HUDEP-2 (cell line): Measurements from ENCODE around the gene ZNF431.
"Not testable (repeated sequence)": the region's sequence is repeated elsewhere in the genome, so short reads cannot be mapped to it uniquely, and the experiment has no call there.

Experiments used
- DNase-seq, 76 experiments: peaks; one replicate each; lab custom pipeline; 2025; ENCODE audit not compliant: unreplicated experiment in 76 of 76; lab: John Stamatoyannopoulos, UW

ZNF431 gene

DNA sequence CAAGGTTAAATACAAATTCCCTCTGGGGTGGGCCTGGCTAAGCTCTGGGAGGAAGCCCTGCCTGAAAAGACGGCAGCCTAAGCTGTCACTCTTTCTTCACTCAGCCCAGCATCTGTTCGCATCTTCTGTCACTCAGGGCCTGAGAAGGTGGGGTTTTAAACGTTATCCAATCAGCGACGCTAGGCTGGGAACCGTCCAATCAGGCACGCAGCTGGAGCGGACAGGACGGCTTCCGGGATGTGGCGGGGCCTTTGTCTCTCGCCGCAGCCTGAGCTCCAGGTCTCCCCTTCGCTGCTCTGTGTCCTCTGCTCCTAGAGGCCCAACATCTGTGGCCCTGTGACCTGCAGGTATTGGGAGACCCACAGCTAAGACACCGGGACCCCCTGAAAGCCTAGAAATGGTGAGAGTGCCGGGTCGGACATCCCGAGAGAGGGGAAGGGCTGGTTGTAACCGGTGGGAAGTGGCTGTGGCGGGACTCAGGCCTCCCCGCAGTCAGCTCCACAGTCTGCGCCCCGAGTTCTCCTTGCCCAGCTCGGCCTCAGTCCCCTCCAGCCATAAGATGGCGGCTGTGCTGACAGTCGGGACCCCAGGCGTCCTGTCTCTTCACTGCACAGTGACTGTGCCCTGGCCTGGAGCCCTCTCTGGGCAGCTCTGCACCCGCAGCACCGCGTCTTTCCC is at the start of gene ZNF431:
Gene ZNF431 (plus strand): TSS at position 254 of the 678 bp plus-strand sequence. CDS start 144 bp downstream, at position 398.
- DNase-seq = peak; percentile 8 to 94 (median 67)

DNA sequence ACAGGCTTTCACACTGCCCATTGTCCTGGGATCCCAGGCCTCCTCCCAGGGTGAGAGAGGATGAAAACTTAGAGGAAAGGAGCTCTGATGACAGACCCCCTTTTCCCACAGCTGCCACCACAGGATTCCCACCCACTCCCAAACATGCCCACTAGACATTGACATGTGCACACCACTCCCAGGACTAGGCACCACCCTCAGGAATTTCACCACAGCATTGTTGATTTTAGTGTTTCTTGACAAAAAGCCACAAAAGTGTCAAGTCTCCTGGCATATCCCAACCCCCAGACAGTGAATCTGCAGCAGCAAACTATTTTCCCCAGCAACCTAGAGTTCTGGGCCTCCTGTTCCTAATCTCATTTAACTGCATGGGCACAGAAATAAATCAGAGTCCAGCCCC is 49.7 kb upstream of the ZNF431 start:
- no peak for DNase-seq

DNA sequence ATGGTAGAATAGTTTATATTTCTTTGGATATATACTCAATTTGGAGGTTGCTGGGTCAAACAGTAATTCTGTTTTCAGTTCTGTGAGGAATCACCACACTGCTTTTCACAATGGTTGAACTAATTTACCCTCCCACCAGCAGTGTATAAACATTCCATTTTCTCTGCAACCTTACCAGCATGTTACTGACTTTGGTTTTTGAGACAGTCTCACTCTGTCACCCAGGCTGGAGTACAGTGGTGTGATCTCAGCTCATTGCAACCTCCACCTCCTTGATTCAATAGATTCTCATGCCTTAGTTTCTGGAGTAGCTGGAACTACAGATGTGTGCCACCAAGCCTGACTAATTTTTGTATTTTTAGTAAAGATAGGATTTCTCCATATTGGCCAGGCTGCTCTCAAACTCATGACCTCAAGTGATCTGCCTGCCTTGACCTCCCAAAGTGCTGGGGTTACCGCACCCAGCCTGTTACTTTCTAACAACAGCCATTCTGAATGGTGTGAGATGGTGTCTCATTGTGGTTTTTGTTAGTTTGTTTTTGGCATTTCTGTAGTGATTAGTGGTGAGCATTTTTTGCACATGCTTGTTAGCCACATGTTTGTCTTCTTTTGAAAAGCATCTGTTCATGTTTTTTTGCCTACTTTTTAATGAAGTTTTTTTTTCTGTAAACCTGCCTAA is 47.4 kb upstream of the ZNF431 start:
- no peak for DNase-seq

DNA sequence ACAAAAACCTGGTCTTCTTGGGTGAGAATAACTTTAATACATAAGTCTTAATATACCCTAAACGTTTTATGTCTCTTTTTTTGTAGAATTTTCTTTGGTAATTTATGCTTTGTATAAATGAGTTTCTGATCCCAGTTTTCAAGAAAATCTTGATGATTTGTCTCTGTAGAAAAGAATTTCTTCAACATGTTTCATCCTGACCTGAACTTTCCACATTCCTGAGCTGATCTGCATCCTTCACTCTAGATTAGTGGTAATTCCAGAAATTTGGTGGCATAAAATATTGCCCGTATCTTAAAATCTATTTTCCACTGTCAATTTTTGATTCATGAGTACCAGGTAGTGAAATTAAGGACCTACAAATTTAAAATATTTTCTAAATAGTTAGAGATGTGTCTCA is 43.5 kb upstream of the ZNF431 start:
- no peak for DNase-seq

DNA sequence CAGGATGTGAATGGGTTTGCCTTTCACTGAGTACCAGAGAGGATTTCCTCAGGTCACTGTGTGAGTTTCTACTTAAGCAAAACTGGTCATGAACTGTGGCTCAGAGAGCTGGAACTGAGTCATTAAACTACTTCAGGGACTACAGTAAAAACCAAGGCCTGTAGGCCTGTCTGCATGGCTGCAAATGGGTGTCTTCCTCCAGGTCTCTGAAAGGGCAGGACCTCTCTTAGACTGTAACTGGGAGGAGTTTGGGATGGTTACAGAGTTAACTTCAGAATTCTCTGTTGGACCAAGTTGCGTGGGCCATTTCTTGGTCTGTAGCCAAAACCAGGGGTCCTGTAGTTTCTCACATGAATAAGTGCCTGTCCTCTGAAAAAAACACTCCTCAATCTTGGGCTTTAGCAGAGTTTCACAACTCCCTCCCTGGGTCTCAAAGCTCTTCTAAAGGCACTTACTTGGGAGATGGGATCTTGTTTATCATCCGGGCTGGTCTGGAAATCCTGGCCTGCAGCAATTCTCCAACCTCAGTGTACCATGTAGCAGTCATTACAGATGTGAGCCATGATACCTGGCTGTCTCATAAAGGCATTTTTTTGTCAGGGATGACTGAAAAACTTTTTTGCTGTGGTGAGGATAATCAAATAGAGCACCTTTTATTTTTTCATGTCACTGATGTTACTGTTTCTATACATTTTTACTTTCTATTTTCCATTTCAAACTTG is 40.2 kb upstream of the ZNF431 start:
- DNase-seq = no peak

DNA sequence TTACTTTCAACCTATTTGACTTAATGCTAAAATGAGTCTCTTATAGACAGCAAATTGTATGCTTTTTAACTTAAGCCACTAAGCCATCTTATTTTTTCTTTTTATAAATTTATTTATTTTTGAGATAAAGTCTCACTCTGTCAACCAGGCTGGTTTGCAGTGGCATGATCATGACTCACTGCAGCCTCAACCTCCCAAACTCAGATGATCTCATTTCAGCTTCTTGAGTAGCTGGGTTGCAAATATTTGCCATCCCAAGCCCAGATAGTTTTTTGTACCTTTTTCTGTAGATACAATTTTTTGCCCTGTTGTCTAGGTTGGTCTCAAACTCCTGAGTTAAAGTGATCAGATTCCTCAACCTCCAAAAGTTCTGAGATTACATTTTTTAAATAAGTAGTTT is 32.7 kb upstream of the ZNF431 start:
- no peak for DNase-seq

DNA sequence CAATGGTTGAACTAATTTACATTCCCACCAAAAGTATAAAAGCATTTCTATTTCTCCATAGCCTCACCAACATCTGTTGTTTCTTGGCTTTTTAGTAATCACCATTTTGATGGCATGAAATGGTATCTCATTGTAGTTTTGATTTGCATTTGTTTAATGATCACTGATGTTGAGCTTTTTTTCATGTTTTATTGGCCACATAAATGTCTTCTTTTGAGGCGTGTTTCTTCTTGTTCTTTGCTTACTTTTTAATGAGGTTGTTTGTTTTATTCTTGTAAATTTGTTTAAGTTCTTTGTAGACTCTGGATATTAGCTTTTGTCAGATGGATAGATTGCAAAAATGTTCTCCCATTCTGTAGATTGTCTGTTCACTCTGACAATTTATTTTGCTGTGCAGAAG is 31.7 kb upstream of the ZNF431 start:
- no peak for DNase-seq

DNA sequence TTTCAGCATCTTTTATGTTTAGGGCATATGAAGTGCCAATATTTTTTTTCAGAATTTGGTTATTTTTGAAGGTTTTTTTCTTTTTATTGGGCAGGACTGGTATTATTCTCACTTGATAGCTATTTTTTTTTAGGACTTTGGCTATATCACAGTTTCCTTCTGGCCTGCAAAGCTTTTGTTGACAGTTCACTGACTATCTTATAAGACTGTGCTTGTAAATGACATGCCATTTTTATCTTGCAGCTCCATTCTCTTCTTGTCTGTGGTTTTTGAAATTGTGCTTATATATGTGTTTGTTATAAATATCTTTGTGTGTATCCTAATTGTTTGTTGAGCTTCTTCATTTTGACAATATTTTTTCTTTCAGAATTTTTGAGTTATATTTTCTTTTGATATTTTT is 26.4 kb upstream of the ZNF431 start:
- no peak for DNase-seq

DNA sequence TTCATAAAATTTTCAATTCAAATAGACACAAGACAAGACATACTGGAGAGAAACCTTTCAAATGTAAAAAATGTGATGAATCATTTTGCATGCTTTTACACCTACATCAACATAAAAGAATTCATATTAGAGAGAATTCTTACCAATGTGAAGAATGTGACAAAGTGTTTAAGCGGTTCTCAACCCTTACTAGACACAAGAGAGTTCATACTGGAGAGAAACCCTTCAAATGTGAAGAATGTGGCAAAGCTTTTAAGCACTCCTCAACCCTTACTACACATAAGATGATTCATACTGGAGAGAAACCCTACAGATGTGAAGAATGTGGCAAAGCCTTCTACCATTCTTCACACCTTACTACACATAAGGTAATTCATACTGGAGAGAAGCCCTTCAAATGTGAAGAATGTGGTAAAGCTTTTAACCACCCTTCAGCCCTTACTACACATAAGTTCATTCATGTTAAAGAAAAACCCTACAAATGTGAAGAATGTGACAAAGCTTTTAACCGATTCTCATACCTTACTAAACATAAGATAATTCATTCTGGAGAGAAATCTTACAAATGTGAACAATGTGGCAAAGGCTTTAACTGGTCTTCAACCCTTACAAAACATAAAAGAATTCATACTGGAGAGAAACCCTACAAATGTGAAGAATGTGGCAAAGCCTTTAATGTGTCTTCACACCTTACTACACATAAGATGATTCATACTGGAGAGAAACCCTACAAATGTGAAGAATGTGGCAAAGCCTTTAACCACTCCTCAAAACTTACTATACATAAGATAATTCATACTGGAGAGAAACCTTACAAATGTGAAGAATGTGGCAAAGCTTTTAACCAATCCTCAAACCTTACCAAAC is 24.6 kb upstream of the ZNF431 start:
- DNase-seq = no peak

DNA sequence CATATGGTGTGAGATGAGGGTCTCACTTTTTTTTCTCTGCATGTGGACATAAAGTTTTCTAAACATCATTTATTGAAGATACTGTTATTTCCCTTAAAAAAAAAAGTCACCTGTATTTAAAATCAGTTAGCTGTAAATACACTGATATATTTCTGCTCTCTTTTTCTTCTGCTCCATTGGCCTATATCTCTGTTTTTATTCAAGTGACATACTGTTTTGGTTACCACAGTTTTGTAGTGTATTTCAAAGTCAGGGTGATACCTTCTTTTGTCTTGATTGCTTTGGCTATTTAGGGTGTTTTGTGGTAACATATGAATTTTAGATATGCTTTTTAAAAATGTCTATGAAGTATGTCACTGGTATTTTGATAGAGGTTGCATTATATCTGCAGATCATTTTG is 15.8 kb upstream of the ZNF431 start:
- DNase-seq = no peak

DNA sequence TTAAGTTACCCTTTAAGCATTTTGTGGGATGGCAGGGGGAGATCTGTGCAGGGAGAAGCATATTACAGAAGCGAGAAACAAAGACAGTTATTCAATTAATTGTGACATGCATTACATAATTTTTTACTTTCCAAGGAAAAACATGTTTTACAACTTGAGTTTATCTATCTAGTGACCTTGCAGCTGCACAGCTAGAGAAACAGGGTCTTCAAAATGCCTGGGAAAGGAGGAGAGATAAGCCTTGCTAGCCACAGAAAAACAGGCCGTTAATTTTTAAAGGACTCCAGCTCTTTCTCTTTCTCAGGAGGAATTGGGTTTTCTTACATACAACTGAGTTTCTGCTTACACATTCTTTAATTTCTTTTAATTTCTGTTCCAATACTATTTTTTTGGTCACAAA is 14.8 kb upstream of the ZNF431 start:
- no peak for DNase-seq

DNA sequence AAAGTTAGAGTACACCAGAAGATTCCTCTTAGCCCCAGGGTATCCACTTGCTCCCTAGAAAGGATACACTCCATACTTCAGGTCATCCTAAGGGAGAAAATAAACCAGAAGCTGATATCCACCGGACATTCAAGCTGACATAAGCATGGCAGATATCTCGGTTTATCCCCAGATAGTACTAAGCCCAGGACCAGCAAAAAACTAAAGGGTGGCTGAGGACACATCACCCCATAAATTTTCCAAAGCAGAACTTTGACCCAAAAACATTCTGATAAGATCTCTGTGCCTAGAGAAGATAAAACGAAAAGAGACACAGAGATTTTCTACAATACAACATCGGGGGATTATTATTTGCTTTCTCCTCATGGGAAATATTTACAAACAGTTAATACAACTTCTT is 13.9 kb upstream of the ZNF431 start:
- no peak for DNase-seq

DNA sequence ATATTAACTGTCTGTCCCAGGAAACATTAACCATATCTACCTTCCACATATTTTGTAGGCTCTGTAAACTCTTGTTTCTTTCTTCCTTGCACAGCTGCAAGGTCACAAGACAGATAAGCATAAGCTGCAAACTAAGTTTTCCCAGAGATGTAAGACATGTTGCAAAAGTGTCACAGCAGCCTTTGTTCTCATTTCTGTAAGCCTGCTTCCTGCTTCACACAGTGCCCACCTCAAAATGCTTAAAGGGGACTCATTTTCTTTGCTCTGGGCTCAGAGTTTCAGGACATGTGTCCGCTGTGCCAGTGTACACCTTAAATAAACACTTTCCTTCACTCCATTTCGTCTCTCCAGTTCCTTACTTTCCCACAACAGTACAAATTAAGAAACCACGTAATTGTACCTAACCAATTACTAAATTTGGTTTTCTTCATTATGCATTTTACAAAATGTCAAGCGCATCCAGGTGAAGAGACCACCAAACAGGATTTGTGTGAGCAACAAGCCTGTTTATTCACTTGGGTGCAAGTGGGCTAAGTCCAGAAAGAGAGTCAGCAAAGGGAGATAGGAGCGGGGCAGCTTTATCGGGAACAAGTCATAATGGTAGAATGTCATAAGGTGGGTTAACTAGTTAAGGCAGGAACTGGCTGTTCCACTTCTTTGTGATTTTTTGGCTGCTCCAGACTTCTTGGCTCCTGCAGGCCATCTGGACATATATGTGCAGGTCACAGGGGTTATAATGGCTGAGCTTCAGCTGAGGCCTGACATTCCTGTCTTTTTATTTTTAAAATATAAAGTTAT is 12.7 kb upstream of the ZNF431 start:
- DNase-seq = no peak

DNA sequence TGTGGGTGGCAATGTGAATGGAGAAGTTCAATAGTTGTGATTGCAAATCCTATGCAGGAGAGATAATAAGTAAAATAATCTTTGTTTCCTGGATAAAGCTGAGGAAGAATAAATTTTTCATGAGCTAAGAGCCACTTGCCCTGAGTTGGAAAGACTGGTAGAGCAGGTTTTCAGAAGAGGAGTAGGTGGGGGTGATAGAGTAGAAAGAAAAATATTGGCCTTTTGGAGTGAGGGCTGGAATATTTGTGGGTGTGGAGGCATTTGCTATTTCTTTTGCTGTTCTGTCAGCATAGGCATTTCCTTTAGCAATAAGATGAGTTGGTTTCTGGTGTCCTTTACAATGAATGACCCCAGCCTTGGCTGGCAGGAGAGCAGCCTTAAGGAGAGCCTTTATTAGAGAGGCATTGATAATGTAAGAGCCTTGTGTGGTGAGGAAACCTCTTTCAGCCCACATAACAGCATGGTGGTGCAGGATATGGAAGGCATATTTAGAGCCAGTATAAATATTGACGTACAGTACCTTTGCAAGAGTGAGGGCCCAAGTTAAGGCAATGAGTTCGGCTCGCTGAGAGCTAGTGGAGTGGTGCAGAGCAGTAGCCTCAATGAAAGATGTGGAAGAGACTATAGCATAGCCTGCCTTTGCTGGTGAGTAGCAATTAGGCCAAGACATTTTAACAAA is 11.6 kb upstream of the ZNF431 start:
- no peak for DNase-seq

DNA sequence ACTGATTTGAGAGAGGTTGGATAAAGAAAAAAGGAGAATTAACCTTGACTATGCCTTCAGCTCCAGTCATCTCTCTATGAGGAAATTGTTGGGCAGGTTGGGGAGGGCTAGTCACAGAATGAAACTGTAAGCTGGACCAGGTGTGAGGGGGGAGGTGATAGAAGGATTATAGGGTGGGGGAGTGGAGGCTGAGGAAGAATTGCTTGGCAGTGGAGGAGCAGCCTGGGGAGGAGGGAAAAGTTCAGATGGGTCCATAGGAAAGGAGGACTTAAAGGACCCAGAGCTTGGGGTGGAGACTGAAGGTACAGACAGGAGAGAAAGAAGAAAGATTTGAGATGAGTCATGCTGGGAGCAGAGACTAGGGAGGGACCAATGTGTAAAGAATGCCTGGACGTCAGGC is 8.2 kb upstream of the ZNF431 start:
- no peak for DNase-seq

DNA sequence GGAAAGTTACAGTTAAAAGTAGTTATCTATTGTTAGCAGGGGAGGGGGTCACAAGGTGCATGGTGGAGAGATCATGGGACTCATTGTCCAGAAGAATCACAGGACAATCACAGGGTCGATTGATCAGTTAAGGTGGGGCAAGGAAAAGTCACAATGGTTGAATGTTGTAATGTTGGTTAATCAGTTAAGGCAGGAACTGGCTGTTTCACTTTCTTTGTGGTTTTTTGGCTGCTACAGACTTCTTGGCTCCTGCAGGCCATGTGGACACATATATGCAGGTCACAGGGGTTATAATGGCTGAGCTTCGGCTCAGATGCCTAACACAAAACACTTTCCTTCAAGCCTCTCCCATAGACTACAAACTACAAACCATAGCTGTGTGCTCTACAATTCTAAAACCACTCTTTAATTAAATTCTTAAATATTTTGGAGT is 6.9 kb upstream of the ZNF431 start:
- no peak for DNase-seq

DNA sequence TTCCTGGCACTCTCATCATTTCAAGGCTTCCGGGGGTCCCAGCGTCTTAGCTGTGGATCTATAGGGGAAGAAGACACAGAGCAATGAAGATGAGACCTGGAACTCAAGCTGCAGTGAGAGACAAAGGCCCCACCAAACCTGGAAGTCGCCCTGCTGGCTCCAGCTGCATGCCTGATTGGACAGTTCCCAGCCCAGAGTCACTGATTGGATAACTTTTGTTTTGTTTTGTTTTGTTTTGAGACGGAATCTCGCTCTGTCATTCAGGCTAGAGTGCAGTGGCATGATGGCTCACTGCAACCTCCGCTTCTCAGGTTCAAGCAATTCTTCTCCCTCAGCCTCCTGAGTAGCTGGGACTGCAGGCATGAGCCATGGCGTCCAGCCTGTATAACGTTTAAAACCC is 6.4 kb upstream of the ZNF431 start:
- DNase-seq = no peak

DNA sequence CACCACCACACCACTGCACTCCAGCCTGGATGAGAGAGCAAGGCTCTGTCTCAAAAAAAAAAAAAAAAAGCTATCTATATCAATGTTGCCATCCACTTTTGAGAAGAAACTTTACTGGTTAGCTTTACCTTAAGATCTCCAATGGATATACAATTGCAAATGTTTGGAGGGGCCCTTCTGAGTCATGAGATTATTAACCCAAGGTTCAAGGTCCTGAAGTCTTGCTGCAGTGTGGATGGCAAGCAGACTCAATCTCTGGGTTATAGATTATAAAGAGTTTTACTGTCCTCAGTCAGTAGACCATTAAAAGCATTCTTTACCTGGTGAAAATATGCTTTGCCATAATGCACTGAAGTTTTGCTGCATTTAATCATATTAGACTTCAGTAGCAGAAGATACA is 3.7 kb upstream of the ZNF431 start:
- no peak for DNase-seq

DNA sequence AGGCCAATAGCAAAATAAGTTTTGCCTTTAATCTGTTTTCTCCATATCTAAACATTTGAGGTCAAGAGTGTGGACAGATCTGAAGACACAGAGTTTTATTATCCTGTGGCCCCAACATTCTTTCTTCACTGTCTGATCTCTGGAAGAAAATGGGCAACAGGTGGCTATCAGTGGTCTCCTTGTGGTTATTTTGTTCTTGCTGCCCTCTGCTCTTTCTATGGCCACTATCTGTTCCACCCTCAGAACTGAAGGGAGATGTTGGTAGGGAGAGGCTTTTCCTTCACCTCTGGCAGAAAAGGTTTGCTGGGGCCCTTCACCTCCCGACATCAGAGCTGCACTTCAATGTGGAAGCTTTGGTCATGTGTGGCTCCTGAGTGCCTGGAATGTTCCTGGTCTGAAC is 834 bp upstream of the ZNF431 start:
- not testable (repeated sequence) for DNase-seq

DNA sequence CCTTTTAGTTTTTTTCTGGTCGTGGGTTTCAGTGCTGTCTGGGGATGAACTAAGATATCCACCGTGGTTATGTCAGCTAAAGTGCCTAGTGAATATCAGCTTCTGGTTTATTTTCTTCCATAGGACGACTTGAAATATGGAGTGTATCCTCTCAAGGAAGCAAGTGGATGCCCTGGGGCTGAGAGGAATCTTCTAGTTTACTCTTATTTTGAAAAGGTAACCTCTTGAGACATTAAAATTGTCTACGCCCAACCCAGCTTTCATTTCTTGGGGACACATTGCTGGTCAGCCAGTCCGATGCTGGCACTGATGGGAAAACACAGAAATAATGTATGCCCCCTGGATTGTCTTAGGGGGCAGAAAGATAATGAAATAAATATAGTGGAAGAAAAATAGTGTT is 1.6 kb downstream of the ZNF431 start:
- DNase-seq = no peak
